AG09309 (cell line): ENCODE measurements around the gene WDFY4.

Source experiments
- DNase-seq: peaks from one replicate; pipeline ENCODE4 v3.0.0-alpha.2; 2010; ENCODE audit warnings: low read depth
- H3K4me3 ChIP-seq: 2 replicates; pipeline ENCODE4 v1.5.1; 2011; ENCODE audit warnings: mild to moderate bottlenecking, low read depth, low read length, moderate library complexity; ENCODE audit not compliant: control insufficient read depth
- CTCF ChIP-seq: IDR thresholded peaks from 2 replicates; pipeline ENCODE4 v1.5.1; 2011; ENCODE audit warnings: mild to moderate bottlenecking, low read depth, low read length, inconsistent platforms; ENCODE audit not compliant: insufficient read depth, control insufficient read depth; ENCODE audit errors: missing control alignments

Gene WDFY4

GRCh38 chr10:48791267-48791928, 106.7 kb downstream of the WDFY4 start:
- no peak overlapping the region for H3K4me3 ChIP-seq
- TF ChIP-seq CTCF: no peak
- DNase-seq: no peak

DNA sequence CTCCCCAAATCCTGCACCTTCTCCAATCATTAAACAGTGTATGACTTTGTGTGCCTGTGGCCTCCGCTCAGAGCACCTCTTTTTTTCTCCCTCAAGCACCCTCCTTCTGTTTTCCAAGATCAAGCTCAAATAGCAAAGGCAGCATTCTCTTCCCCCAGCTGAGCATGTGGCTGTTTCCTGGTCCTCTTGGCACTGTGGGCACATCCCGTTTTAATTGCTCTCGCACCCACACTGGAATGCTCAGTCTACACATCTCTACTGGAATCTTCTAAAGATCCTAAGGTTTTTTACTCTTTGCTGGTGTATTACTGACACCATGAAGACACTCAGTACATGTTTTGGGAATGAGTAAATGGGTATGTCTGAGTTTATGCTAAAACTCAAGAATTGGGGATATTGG, 107.4 kb downstream of the WDFY4 start:
- no peak for DNase-seq
- no peak for TF ChIP-seq CTCF

GRCh38 chr10:48792687-48793096, 108.0 kb downstream of the WDFY4 start:
- no peak for TF ChIP-seq CTCF
- no peak overlapping the region for H3K4me3 ChIP-seq
- DNase-seq: peak; percentile 28

More for the DNA sequence above, 107.4 kb downstream of the WDFY4 start:
- no peak overlapping the region for H3K4me3 ChIP-seq

GRCh38 chr10:48794074-48794473, 109.4 kb downstream of the WDFY4 start:
- DNase-seq: no peak
- H3K4me3 ChIP-seq: no peak overlapping the region
- no peak for TF ChIP-seq CTCF

DNA sequence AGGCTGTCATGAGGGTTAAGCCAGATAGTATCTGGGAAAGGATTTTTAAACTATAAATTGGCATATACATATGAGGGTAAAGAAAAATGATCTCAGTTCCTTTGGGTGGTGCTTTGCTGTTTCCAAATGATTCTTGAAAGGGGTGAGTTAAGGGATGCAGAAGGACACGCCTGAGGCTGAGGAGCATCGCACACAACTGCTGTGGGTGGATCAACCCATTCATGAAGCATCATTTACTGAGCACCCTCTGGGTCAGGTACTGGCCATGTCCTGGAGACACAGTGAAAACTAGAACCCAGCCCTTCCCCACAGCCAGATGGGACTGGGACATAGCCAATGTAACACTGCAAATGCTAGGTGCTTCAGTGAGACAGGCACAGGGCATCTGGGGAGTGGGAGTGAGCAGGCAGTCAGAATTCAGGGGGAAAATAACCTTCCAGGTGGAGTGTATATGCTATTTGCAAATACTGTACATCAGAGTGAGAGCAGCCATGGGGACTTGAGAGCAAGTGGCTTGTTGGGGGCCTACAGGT, 112.1 kb downstream of the WDFY4 start:
- no peak overlapping the region for H3K4me3 ChIP-seq
- DNase-seq: no peak
- TF ChIP-seq CTCF: no peak

GRCh38 chr10:48797830-48798229, 113.2 kb downstream of the WDFY4 start:
- TF ChIP-seq CTCF: no peak
- no peak overlapping the region for H3K4me3 ChIP-seq
- DNase-seq: no peak
